Gastrocnemius medialis (tissue), 4 donors: ENCODE measurements around the gene KAT14. TPM values are rescaled to one million over a fixed set of nuclear protein-coding genes. Genes with fewer than 3 reads are reported as not detected.
"Not testable (repeated sequence)": the region's sequence is repeated elsewhere in the genome, so short reads cannot be mapped to it uniquely, and the experiment has no call there.

Source experiments
- ATAC-seq, 2 donors: fragments of 150-250 bp; one replicate each; pipeline ENCODE4 v1.9.1; 2016
- DNase-seq, 2 donors: peaks; one replicate each; pipeline ENCODE4 v3.0.0-alpha.2; 2019
- H3K27ac ChIP-seq, 4 donors: fragments of 200-600 bp; sonication (generic); 1 replicate in 1 of 4; 2 replicates in 3 of 4; pipeline ENCODE4 v1.5.1; 2016 to 2018; ENCODE audit warnings: mild to moderate bottlenecking in 2 of 4, moderate library complexity in 1 of 4
- H3K27me3 ChIP-seq, 3 donors: fragments of 200-600 bp; sonication (generic) in 2 of 3; 1 replicate in 1 of 3; 2 replicates in 2 of 3; pipeline versions ENCODE4 v1.5.1 to v1.6.0; 2016 to 2019; ENCODE audit warnings: mild to moderate bottlenecking in 1 of 3, moderate library complexity in 1 of 3
- H3K36me3 ChIP-seq, 2 donors: fragments of 200-600 bp; sonication (generic) in 1 of 2; one replicate each; pipeline ENCODE4 v1.5.1; 2017 to 2018
- H3K4me1 ChIP-seq, 2 donors: fragments of 200-600 bp; sonication (generic) in 1 of 2; one replicate each; pipeline ENCODE4 v1.5.1; 2016 to 2017; ENCODE audit warnings: mild to moderate bottlenecking in 2 of 2
- H3K4me3 ChIP-seq, 4 donors: fragments of 200-600 bp; sonication (generic) in 3 of 4; 1 replicate in 1 of 4; 2 replicates in 3 of 4; pipeline ENCODE4 v1.5.1; 2016 to 2019; ENCODE audit warnings: mild to moderate bottlenecking in 2 of 4
- H3K9me3 ChIP-seq, 3 donors: fragments of 200-600 bp; sonication (generic) in 2 of 3; 1 replicate in 1 of 3; 2 replicates in 2 of 3; pipeline ENCODE4 v1.5.1; 2016 to 2019
- POLR2A ChIP-seq, 2 donors: fragments of 450-650 bp; IDR thresholded peaks; one replicate each; pipeline ENCODE4 v1.6.1; 2017; ENCODE audit warnings: antibody characterized with exemption in 2 of 2, mild to moderate bottlenecking in 2 of 2, moderate library complexity in 2 of 2
- in situ Hi-C, 4 donors: fragments of 200-750 bp; cut with MboI; loops; one replicate each; pipeline versions ENCODE4 v1.15.0 to v1.8.0; 2017; ENCODE audit warnings: low sequenced_read_pairs in 4 of 4
- intact Hi-C: fragments of 100-400 bp; cut with DNase I; formaldehyde crosslinking; loops from one replicate; pipeline ENCODE4 v1.15.1; 2023; ENCODE audit warnings: low total_unique reads
- total RNA-seq, 4 donors: library from RNA; depleted of rRNA; stranded (reverse); fragments of >200 nt; gene quantifications; one replicate each; pipeline versions ENCODE4 v1.1.0 to v1.2.3, GENCODE V29; 2016
- TF ChIP-seq, protein P1 (sequence below), 5 experiments: fragments of 450-650 bp in 3 of 5; fragments of 200-600 bp in 2 of 5; sonication (generic) in 2 of 5; IDR thresholded peaks in 4 of 5; conservative IDR thresholded peaks in 1 of 5; 1 replicate in 4 of 5; 2 replicates in 1 of 5; pipeline ENCODE4 v1.5.1; 2016 to 2019; ENCODE audit warnings: antibody characterized with exemption in 5 of 5, mild to moderate bottlenecking in 3 of 5, moderate library complexity in 3 of 5

KAT14 gene
- total RNA-seq, 4 donors from 2014 or later: 12.6 to 29.7 (median 19.8) TPM

DNA sequence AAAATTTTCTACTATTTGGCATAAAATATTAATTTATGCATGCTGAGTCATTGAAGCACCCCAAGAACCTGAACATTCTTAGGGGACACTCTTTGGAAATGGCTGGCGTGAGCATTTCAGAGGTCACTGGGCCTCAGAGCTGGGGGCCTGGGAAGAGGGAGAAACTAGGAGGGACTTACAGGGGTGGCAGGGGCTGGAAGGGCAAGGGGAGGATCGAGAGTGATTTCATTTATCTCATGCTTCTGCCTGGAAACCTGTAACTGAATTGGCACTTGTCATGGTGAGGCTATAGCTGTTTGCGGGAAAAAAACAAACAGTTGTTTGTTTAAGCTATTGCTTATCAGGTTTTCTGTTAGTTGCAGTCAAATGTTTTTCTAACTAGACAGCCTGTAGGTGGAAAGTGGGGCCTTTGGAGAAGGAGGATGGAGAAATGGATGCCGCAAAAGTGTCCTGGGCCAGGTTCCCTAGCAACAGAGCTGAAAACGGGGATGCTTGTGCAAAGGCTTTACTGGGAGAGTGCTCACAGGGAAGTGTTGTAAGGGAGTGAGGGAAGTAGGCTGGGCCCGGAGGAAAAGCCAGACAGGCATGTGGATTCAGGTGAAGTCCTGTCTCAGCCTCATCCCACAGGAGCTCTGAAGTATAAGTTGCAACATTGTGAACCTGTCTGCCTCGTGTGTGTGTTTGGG lies 36.4 kb upstream of the KAT14 start:
- DNase-seq (no peak), ATAC-seq (no peak)
- Histone ChIP-seq H3K36me3 (no peaks in the 10 kb centered on the region), H3K4me1 (no peaks in the 10 kb centered on the region), H3K9me3 (no peaks in the 10 kb centered on the region), H3K4me3 (no peak overlapping the region), H3K27ac (no peak overlapping the region), H3K27me3 (no peaks in the 10 kb centered on the region)
- TF ChIP-seq, protein P1, sequence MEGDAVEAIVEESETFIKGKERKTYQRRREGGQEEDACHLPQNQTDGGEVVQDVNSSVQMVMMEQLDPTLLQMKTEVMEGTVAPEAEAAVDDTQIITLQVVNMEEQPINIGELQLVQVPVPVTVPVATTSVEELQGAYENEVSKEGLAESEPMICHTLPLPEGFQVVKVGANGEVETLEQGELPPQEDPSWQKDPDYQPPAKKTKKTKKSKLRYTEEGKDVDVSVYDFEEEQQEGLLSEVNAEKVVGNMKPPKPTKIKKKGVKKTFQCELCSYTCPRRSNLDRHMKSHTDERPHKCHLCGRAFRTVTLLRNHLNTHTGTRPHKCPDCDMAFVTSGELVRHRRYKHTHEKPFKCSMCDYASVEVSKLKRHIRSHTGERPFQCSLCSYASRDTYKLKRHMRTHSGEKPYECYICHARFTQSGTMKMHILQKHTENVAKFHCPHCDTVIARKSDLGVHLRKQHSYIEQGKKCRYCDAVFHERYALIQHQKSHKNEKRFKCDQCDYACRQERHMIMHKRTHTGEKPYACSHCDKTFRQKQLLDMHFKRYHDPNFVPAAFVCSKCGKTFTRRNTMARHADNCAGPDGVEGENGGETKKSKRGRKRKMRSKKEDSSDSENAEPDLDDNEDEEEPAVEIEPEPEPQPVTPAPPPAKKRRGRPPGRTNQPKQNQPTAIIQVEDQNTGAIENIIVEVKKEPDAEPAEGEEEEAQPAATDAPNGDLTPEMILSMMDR (IDR thresholded peaks at IDR 0.05 in 4 of 5, conservative IDR thresholded peaks at IDR 0.05 in 1 of 5): no peak
- intact Hi-C loops: no loop called here
- in situ Hi-C loops: no loop called here

DNA sequence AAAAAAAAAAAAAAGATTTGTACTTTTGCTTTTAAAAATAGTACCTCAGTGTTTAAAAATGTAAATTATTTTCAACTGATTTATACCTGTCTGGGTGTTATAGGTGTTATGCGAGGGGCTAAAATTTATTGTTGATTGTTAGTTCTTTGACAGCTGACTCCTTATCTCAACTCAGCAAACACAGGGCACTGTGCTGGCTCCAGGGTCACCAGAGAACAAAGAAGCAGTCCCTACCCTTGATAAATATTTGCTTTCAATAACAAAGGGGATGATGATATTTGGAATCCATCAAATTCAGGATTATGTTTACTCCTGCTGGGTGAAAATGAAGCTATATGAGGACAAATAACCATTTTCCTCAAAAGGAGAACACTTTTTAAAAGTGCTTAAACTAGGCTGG lies 34.2 kb upstream of the KAT14 start:
- H3K27me3 ChIP-seq: no peaks in the 10 kb centered on the region
- intact Hi-C loops (no loop called here), in situ Hi-C loops (no loop called here)
- ATAC-seq: no peak
- H3K4me3 ChIP-seq: no peak overlapping the region
- no peaks in the 10 kb centered on the region for H3K4me1 ChIP-seq
- H3K9me3 ChIP-seq: no peaks in the 10 kb centered on the region
- no peak overlapping the region for H3K27ac ChIP-seq
- no peak for DNase-seq
- TF ChIP-seq, protein P1 (IDR thresholded peaks at IDR 0.05 in 4 of 5, conservative IDR thresholded peaks at IDR 0.05 in 1 of 5): no peak
- no peak for TF ChIP-seq POLR2A (IDR thresholded peaks at IDR 0.05)
- no peaks in the 10 kb centered on the region for H3K36me3 ChIP-seq

DNA sequence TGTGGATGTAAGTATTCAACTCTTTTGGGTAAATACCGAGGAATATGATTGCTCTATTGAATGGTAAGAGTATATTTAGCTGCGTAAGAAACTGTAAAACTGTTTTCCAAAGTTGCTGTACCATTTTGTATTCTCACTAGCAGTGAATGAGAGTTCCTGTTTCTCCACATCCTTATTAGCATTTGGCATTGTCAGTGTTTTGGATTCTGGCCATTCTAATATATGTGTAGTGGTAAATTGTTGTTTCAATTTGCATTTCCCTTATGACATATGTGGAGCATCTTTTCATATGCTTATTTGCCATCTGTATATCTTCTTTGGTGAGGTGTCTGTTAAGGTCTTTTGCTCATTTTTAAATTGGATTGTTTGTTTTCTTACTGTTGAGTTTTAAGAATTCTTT lies 29.3 kb upstream of the KAT14 start:
- no peaks in the 10 kb centered on the region for H3K9me3 ChIP-seq
- TF ChIP-seq, protein P1 (IDR thresholded peaks at IDR 0.05 in 4 of 5, conservative IDR thresholded peaks at IDR 0.05 in 1 of 5): no peak
- TF ChIP-seq POLR2A (IDR thresholded peaks at IDR 0.05): no peak
- no peak overlapping the region for H3K27ac ChIP-seq
- H3K27me3 ChIP-seq: no peaks in the 10 kb centered on the region
- DNase-seq (no peak), ATAC-seq (no peak)
- intact Hi-C loops: no loop called here
- no peak overlapping the region for H3K4me3 ChIP-seq
- in situ Hi-C loops: no loop called here
- no peaks in the 10 kb centered on the region for H3K4me1 ChIP-seq
- no peaks in the 10 kb centered on the region for H3K36me3 ChIP-seq

DNA sequence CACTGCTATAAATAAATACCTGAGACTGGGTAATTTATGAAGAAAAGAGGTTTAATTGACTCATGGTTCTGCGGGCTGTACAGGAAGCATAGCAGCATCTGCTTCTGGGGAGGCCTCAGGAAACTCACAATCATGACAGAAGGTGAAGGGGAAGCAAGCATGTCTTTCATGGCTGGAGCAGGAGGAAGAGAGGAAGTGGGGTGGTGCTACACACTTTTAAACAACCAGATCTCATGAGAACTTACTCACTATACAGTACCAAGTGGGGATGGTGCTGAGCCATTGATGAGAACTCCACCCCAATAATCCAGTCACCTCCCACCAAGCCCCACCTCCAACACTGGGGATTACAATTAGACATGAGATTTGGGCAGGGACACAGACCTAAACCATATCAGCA lies 9.1 kb upstream of the KAT14 start:
- in situ Hi-C loops: loop anchor here in 2 of 4 donors (25.0 kb wide), 2 partner anchors 166 to 334 kb away; partner anchors contain the start of genes DZANK1 (in 1 of the 2), MGME1 (in 1 of the 2), POLR3F (in 1 of the 2) and SNX5 (in 1 of the 2)
- H3K9me3 ChIP-seq, H3K27me3 ChIP-seq, intact Hi-C loops, H3K27ac ChIP-seq, ATAC-seq, H3K4me3 ChIP-seq, H3K4me1 ChIP-seq, H3K36me3 ChIP-seq, DNase-seq: not testable (repeated sequence)

DNA sequence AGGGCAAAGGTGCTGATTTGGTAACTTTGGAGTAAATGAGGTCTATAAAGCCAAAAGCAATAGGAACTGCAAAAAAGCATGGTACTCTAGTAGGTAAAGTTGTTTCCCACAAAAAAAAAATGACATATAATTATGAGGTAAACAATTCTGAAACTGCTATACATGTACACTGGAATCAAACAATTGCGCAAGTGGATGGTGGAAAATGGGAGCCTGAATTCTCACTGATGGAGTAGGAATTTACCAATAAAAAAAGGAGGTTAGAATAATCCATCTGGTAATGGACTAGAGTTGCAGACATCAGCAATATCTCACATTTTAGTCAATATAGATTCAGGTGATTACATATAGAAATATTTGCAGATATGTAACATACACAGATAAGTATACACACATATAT lies 5.0 kb upstream of the KAT14 start:
- no peaks in the 10 kb centered on the region for H3K27me3 ChIP-seq
- intact Hi-C loops (loop anchor here (10.0 kb wide), 1 partner anchor 448 kb away; the partner anchor contains the start of gene RRBP1), in situ Hi-C loops (loop anchor here in 2 of 4 donors (10.0 to 25.0 kb wide), 3 partner anchors 152 to 330 kb away; partner anchors contain the start of genes DZANK1 (in 1 of the 2), MGME1 (in 1 of the 2), POLR3F (in 1 of the 2) and SNX5 (in 1 of the 2))
- no peaks in the 10 kb centered on the region for H3K9me3 ChIP-seq
- TF ChIP-seq, protein P1 (IDR thresholded peaks at IDR 0.05 in 4 of 5, conservative IDR thresholded peaks at IDR 0.05 in 1 of 5): no peak
- TF ChIP-seq POLR2A (IDR thresholded peaks at IDR 0.05): no peak
- no peaks in the 10 kb centered on the region for H3K36me3 ChIP-seq
- DNase-seq (no peak), ATAC-seq (no peak)
- peaks cover 0 to 4% of the 10 kb centered on the region in 2 donors for H3K4me1 ChIP-seq
- no peak overlapping the region for H3K27ac ChIP-seq
- no peak overlapping the region for H3K4me3 ChIP-seq
